SJCRH30 (cell line): ENCODE results near the gene RNF13. TPM values are rescaled to one million over a fixed set of nuclear protein-coding genes. Genes with fewer than 3 reads are reported as not detected.
A peak's percentile ranks its signal among the peaks of the same experiment; 100 is the strongest.

Experiments
- DNase-seq, 2 experiments: peaks; one replicate each; pipeline ENCODE4 v3.0.0-alpha.2; 2015 to 2020
- H3K27ac ChIP-seq: fragments of 250-450 bp; sonication (Bioruptor Pico); 2 replicates; pipeline ENCODE4 v1.5.1; 2020; ENCODE audit warnings: mild to moderate bottlenecking, moderate library complexity
- H3K27me3 ChIP-seq: fragments of 250-450 bp; sonication (Bioruptor Pico); 2 replicates; pipeline ENCODE4 v1.5.1; 2020; ENCODE audit warnings: mild to moderate bottlenecking, moderate library complexity
- H3K36me3 ChIP-seq: fragments of 250-450 bp; sonication (Bioruptor Pico); 2 replicates; pipeline ENCODE4 v1.5.1; 2020; ENCODE audit warnings: mild to moderate bottlenecking, moderate library complexity
- H3K4me1 ChIP-seq: fragments of 250-450 bp; sonication (Bioruptor Pico); 2 replicates; pipeline ENCODE4 v1.5.1; 2020; ENCODE audit warnings: mild to moderate bottlenecking, moderate library complexity
- H3K4me3 ChIP-seq: fragments of 250-450 bp; sonication (Bioruptor Pico); 2 replicates; pipeline ENCODE4 v1.5.1; 2020; ENCODE audit warnings: mild to moderate bottlenecking, moderate library complexity
- H3K9me3 ChIP-seq: fragments of 250-450 bp; sonication (Bioruptor Pico); replicated peaks from 2 replicates; pipeline ENCODE4 v1.5.1; 2020; ENCODE audit warnings: mild to moderate bottlenecking, moderate library complexity
- total RNA-seq: library from RNA; depleted of rRNA; stranded (reverse); fragments of >200 nt; shearing (Covaris generic); gene quantifications from 2 replicates; pipeline ENCODE4 v1.2.3, GENCODE V29; 2014; rRNA removed

The RNF13 gene, protein sequence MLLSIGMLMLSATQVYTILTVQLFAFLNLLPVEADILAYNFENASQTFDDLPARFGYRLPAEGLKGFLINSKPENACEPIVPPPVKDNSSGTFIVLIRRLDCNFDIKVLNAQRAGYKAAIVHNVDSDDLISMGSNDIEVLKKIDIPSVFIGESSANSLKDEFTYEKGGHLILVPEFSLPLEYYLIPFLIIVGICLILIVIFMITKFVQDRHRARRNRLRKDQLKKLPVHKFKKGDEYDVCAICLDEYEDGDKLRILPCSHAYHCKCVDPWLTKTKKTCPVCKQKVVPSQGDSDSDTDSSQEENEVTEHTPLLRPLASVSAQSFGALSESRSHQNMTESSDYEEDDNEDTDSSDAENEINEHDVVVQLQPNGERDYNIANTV
- total RNA-seq = 22.6 and 24.1 TPM in 2 replicates

DNA sequence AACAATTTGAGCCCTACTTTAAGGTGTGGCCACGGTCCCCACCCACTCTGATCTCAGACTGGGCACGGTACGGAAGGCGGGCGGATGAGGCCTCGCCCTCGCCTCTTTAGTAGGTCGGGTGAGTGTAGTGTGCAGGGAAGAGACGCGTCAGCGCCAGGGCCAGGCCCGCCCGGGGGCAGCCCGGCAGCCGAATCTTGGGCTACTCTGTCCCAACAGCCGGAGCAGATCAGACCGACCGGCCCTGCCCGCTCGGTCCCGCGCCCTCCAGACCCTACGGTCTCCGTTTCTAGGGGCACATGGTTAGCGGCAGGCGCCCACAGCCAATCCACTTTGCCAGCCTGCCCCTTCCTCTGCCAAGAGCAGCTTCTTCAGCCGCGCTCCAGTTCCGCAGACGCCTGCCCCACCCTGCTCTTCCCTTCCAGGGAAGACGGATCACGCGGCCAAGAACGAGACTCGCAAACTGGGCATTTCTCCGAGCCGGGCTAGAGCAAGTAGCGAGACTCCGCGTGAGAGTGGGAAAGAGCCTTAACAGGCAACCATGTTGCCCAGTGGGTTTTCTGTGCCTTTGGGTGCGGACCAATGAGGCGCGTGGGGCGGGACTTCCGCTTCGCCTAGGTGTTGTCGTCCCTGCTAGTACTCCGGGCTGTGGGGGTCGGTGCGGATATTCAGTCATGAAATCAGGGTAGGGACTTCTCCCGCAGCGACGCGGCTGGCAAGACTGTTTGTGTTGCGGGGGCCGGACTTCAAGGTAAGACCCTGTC is at the start of gene RNF13:
Gene RNF13, plus strand, starts transcription at position 610 of the 761 bp plus-strand sequence. CDS start 32,812 bp downstream, outside the sequence.
- Histone ChIP-seq H3K4me1 (peaks cover 4% of the 10 kb centered on the region; the same call in 1 of the 2 replicates), H3K4me3 (peak within 1 kb of the TSS; percentile 83), H3K9me3 (no peaks in the 10 kb centered on the region), H3K27ac (peak within 1 kb of the TSS; percentile 84), H3K36me3 (no peaks in the 10 kb centered on the region), H3K27me3 (no peaks in the 10 kb centered on the region)
- peak; percentile 91 to 95 for DNase-seq

DNA sequence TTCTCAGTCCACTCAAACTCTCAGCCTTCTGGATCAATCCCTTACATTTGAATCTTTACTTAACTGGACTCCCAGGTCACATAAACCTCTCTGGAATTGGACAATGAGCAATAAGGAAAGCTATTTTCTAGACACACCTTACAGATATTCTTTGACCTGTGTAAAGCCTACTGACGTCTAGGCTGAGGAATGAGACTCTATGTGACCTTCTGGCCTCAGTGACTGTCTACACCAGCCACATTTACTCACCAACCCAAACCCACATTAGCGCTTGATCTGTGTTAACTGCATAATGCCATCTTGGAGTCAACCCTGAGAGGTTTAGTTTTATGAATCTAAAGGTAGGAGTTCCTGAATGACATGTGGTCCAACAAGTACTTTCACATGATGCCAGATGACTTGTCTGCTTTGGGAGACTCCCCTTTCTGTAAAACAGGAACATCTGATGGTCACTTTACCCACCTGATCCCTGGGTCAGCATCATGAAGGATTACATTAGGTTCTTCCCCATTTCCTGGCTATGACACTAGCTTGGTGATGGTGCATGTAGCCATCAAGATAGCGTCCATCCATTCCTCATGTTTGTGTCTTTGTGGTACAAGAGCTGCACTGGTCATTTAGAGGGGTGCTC is 49.3 kb upstream of the RNF13 start:
- no peak overlapping the region for H3K27ac ChIP-seq
- no peaks in the 10 kb centered on the region for H3K4me1 ChIP-seq
- no peaks in the 10 kb centered on the region for H3K9me3 ChIP-seq
- H3K27me3 ChIP-seq = peaks cover 2% of the 10 kb centered on the region; the same call in 1 of the 2 replicates
- no peaks in the 10 kb centered on the region for H3K36me3 ChIP-seq
- no peak for DNase-seq
- no peak overlapping the region for H3K4me3 ChIP-seq

DNA sequence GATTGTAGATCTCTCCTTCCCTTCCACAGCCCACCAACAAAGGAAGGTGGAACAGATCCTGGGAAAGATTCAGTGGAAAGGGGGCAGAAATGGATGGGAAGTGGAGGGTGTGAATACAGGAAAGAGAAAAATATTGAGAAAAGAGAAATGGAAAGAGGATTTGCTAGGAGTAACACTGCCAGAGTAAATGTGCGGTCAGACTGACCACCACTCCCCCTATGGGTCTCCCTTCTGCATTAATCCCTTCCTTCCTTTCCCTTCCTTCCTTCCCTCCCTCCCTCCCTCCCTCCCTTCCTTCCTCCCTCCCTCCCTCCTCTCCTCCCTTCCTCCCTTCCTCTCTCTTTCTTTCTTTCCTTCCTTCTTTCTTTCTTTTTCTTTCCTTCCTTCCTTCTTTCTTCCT is 48.7 kb upstream of the RNF13 start:
- H3K4me3 ChIP-seq = no peak overlapping the region
- no peaks in the 10 kb centered on the region for H3K36me3 ChIP-seq
- H3K4me1 ChIP-seq = no peaks in the 10 kb centered on the region
- no peaks in the 10 kb centered on the region for H3K9me3 ChIP-seq
- no peaks in the 10 kb centered on the region; the same call in 1 of the 2 replicates for H3K27me3 ChIP-seq
- DNase-seq = no peak
- H3K27ac ChIP-seq = no peak overlapping the region

DNA sequence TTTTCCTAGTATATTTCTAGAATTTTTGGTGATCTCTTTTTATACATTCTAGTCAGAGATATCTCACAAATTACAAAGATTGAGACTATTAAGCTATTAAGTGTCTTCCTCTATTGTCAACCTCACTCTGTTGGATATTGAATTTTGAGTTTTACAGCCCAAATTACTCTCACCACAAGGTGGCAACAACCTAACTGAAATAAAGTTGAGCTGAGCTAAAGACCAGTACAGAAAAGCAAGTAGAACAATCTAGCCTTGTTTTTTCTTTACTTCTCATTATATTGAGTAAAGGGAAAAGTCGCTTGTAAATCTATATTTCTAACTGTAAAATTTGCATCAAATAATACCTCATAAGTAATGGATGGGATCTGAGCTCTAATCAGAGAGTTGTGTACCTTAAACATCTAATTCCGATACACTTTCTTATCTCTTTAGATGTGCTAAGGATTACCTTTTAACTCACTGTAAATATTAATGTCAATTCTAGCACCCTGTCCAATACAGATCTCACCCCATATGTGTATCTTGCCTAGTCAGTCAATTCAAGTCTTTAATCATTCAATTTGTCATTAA is 47.2 kb upstream of the RNF13 start:
- Histone ChIP-seq H3K36me3 (no peaks in the 10 kb centered on the region), H3K4me3 (no peak overlapping the region), H3K27me3 (no peaks in the 10 kb centered on the region; the same call in 1 of the 2 replicates), H3K9me3 (no peaks in the 10 kb centered on the region), H3K27ac (no peak overlapping the region), H3K4me1 (no peaks in the 10 kb centered on the region)
- peak in 1 of 2 experiments; percentile 39 for DNase-seq

DNA sequence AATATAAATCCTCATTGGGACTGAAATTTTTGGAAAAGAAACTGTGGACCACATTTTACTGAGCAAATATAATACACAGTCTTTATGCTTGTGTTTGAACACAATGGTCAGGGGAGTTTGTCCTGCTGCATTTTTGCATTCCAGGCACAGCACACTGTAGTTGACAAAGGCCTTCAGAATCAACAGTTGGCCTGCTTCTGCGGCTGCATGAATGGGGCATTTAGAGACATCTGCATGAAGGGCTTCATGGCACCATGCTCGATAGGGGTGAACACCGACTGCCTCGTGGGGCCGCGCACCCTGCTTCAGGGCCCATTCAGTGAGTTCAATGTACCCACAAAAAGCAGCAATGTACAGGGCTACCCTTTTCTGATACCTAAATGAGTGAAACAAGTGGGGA is 45.3 kb upstream of the RNF13 start:
- DNase-seq = no peak
- no peaks in the 10 kb centered on the region for H3K9me3 ChIP-seq
- H3K36me3 ChIP-seq = no peaks in the 10 kb centered on the region
- no peaks in the 10 kb centered on the region; the same call in 1 of the 2 replicates for H3K27me3 ChIP-seq
- H3K4me1 ChIP-seq = no peaks in the 10 kb centered on the region
- no peak overlapping the region for H3K4me3 ChIP-seq
- H3K27ac ChIP-seq = no peak overlapping the region

DNA sequence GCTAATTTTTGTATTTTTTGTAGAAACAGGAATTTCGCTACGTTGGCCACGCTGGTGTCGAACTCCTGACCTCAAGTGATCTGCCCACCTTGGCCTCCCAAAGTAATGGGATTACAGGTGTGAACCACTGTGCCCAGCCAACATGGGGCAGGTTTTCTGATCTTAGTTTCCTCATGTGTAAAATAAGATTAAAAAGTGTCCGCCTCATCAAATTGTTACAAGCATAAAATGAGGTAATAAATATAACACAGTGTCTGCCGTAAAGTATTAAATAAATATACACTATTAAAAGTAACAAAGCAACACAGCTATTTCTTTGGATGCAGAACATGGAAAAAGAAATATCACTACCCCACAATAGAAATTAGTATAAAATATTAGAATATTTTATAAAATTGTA is 44.3 kb upstream of the RNF13 start:
- H3K36me3 ChIP-seq = no peaks in the 10 kb centered on the region
- H3K27ac ChIP-seq = no peak overlapping the region
- no peak for DNase-seq
- H3K4me1 ChIP-seq = no peaks in the 10 kb centered on the region
- no peaks in the 10 kb centered on the region; the same call in 1 of the 2 replicates for H3K27me3 ChIP-seq
- H3K4me3 ChIP-seq = no peak overlapping the region
- H3K9me3 ChIP-seq = no peaks in the 10 kb centered on the region

DNA sequence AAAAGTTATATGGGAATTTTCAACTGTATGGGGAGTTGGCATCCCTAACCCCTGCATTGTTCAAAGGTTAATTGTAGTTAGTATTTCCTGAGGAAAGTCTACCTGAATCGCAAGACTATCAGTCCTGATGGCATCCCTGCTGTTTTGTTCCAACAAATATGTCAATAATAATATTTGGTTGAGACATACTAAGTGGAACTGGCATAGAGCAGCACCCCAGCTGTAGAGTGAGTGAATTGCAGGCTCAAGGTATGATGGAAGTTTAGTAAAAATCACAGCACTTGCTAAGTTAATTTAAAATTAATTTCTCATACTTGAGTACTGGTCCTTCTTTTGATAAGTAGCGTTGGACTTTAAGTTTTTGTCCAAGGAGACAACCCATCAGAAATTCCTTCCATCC is 42.8 kb upstream of the RNF13 start:
- Histone ChIP-seq H3K4me1 (no peaks in the 10 kb centered on the region), H3K36me3 (no peaks in the 10 kb centered on the region)
- DNase-seq = no peak

DNA sequence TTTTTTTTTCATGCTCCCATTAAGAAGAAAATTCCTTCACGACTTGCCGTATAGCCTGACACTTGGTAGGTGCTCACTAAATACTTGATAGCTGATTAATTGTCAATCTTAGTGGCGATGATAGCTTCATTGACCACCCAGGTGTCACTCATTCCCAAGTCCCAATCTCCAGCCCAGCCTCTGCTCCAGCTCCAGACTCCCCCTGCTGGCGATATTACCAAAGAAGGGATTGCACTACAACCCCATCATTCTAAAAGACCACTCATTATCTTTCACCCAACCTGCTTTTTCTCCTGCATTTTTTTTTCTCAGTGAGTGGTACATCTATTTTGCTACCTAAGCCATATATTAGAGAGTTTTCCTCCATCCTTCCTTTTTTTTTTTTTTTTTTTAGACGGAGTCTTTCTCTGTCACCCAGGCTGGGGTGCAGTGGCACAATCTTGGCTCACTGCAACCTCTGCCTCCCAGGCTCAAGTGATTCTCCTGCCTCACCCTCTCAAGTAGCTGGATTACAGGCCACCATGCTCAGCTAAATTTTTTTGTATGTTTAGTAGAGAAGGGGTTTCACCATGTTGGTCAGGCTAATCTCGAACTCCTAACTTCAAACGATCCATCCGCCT is 41.3 kb upstream of the RNF13 start:
- DNase-seq = peak; percentile 51 to 74
- H3K9me3 ChIP-seq = no peaks in the 10 kb centered on the region
- H3K4me1 ChIP-seq = no peaks in the 10 kb centered on the region
- H3K36me3 ChIP-seq = no peaks in the 10 kb centered on the region
- H3K27me3 ChIP-seq = no peaks in the 10 kb centered on the region
- H3K4me3 ChIP-seq = no peak overlapping the region
- H3K27ac ChIP-seq = no peak overlapping the region

More for the DNA sequence above, 42.8 kb upstream of the RNF13 start:
- H3K27me3 ChIP-seq = no peaks in the 10 kb centered on the region
- no peaks in the 10 kb centered on the region for H3K9me3 ChIP-seq
- H3K27ac ChIP-seq = no peak overlapping the region
- H3K4me3 ChIP-seq = no peak overlapping the region

DNA sequence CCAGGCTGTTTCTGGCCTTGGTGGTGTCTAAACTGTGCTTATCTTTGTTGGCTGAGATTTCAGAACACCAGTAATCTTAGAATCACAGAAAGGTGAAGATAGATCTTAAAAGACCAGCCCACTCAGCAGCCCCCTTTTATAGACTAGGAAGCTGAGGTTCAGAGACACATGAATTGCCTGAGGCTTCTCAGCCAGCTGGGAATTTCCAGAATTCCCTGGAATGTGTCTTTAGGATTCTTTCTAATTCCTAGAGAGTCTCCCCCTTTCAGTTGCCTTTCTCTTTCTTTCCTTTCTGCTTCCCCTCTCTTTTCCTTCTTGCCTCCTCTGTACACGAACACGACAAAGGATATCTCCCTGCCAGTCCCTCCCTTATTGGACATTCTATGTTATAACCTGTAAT is 40.2 kb upstream of the RNF13 start:
- H3K36me3 ChIP-seq = no peaks in the 10 kb centered on the region
- no peaks in the 10 kb centered on the region for H3K27me3 ChIP-seq
- no peaks in the 10 kb centered on the region for H3K9me3 ChIP-seq
- no peak overlapping the region for H3K27ac ChIP-seq
- H3K4me3 ChIP-seq = no peak overlapping the region
- no peaks in the 10 kb centered on the region for H3K4me1 ChIP-seq
- DNase-seq = no peak

DNA sequence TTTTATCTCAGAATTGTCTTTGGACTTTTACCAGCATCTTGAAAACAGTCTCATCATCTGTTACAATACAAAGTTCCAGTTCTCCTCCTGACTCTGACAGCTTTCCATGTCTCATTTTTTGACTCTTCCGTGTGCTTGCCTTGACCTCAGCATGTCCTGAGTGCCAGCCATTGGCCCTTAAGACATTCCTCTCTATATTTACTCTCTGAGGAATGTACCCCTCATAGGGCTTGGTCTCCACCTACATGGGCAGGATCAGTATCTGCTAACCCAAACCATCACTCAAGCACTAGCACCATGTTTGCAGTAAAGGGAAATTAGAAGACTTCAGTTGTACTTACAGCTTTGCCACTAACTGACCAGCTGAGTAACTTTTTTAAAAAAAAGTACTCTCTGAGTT is 36.8 kb upstream of the RNF13 start:
- no peak overlapping the region for H3K27ac ChIP-seq
- H3K9me3 ChIP-seq = no peaks in the 10 kb centered on the region
- H3K36me3 ChIP-seq = no peaks in the 10 kb centered on the region
- H3K4me3 ChIP-seq = no peak overlapping the region
- DNase-seq = no peak
- no peaks in the 10 kb centered on the region for H3K27me3 ChIP-seq
- no peaks in the 10 kb centered on the region for H3K4me1 ChIP-seq

DNA sequence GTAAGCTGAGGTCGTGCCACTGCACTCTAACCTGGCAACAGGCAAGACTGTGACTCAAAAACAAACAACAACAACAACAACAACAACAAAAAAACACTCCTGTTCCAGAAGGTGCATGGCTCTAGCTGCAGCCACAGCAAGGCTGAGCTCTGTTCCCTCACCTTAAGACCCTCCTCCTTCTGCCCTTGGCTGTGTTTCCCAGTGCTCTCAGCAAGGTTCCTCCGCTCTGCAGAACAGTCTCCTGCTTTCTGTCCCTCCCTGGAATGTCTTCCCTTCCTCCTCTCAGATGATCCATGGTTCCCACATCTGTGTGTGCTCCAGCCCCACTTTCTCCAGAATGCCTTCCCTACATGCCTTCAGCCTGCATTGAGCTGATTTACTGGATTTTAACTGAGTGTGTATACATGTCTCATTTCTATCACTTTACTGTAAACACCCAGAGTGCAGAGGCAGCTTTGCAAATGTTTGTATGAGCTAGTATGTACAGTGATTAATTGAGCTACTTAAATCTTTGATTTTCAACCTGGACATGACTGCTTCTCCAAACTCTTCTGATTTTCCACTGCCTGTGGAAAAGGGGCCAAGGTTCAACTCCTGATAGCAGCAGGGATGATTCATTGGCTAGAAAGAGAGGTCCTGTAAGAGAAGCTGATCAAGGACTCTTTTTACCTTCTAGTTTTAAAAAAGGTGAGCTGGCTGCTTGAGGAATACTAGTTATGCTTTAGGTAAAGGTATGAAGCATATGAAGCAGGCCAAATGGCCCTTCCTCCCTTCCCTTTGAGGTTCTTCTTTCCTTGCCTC is 35.4 kb upstream of the RNF13 start:
- no peak for DNase-seq
- H3K4me3 ChIP-seq = no peak overlapping the region
- H3K27ac ChIP-seq = no peak overlapping the region
- no peaks in the 10 kb centered on the region for H3K4me1 ChIP-seq
- no peaks in the 10 kb centered on the region for H3K27me3 ChIP-seq
- no peaks in the 10 kb centered on the region for H3K36me3 ChIP-seq
- no peaks in the 10 kb centered on the region for H3K9me3 ChIP-seq

DNA sequence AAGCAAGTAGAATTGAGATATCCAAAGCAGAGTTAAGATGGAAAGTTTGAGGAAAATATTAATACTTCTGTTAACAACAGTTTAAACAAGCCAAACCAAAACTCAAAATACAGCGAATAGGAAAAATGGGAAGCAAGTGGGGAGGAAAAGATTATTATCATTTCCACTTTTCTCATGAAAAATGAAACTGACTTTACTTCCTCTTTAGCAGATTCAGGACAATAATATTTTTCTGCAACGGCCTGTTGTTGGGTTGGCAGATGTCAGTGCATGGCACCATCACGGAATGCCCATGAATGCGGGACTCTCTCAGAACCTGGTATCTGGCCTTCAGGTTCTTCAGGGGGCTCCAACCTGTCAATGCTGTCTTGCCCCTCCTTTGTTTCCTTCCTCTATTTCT is 31.8 kb upstream of the RNF13 start:
- no peaks in the 10 kb centered on the region for H3K27me3 ChIP-seq
- no peak overlapping the region for H3K27ac ChIP-seq
- DNase-seq = no peak
- H3K9me3 ChIP-seq = no peaks in the 10 kb centered on the region
- H3K4me1 ChIP-seq = peaks cover 7% of the 10 kb centered on the region; the same call in 1 of the 2 replicates
- no peak overlapping the region for H3K4me3 ChIP-seq
- H3K36me3 ChIP-seq = no peaks in the 10 kb centered on the region

DNA sequence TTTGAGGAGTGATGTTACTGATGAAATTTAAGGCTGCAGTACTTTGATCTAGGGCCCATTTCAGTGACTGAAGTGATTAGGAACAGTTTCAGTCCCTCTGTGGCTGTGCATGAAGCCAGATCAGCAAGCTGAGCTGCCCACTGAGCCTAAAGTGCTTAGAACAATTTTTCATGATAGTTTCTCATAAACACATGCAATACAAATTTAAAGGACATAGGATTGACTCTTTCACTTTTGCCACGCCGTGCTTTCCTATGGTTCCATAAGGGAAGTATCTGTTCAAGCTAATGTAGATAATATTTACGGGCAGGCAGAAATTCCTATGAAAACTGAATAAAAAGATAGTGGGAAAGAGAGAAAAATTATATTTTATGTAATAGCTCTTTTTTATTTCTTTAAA is 31.3 kb upstream of the RNF13 start:
- Histone ChIP-seq H3K36me3 (no peaks in the 10 kb centered on the region), H3K27me3 (no peaks in the 10 kb centered on the region), H3K27ac (no peak overlapping the region), H3K4me1 (peaks cover 7% of the 10 kb centered on the region; the same call in 1 of the 2 replicates), H3K9me3 (no peaks in the 10 kb centered on the region; the same call in 1 of the 2 replicates), H3K4me3 (no peak overlapping the region)
- DNase-seq = no peak
